Adipocyte (in vitro differentiated cells): ENCODE results near the gene ZSCAN22.
"Not testable (repeated sequence)": the region's sequence is repeated elsewhere in the genome, so short reads cannot be mapped to it uniquely, and the experiment has no call there.

Experiments
- DNase-seq: peaks from one replicate; pipeline ENCODE4 v3.0.0-alpha.2; 2015; ENCODE audit warnings: low read depth
- H3K27me3 ChIP-seq: replicated peaks from 2 replicates; pipeline ENCODE4 v1.7.0; 2013; ENCODE audit warnings: mild to moderate bottlenecking, low read length, moderate library complexity; ENCODE audit not compliant: control insufficient read depth, insufficient read depth
- H3K36me3 ChIP-seq: 2 replicates; pipeline ENCODE4 v1.7.0; 2013; ENCODE audit warnings: low read length, mild to moderate bottlenecking, moderate library complexity; ENCODE audit not compliant: control insufficient read depth, insufficient read depth, severe bottlenecking
- H3K4me1 ChIP-seq: 2 replicates; pipeline ENCODE4 v1.7.0; 2013; ENCODE audit warnings: mild to moderate bottlenecking, low read length, moderate library complexity; ENCODE audit not compliant: control insufficient read depth, insufficient read depth
- H3K4me3 ChIP-seq: 2 replicates; pipeline ENCODE4 v1.7.0; 2013; ENCODE audit warnings: mild to moderate bottlenecking, low read length, moderate library complexity
- H3K9ac ChIP-seq: 2 replicates; pipeline ENCODE4 v1.7.0; 2013; ENCODE audit warnings: mild to moderate bottlenecking, low read length, moderate library complexity
- H3K9me3 ChIP-seq: 2 replicates; pipeline ENCODE4 v1.7.0; 2013; ENCODE audit warnings: mild to moderate bottlenecking, low read length, moderate library complexity; ENCODE audit not compliant: control insufficient read depth

ZSCAN22 gene

DNA sequence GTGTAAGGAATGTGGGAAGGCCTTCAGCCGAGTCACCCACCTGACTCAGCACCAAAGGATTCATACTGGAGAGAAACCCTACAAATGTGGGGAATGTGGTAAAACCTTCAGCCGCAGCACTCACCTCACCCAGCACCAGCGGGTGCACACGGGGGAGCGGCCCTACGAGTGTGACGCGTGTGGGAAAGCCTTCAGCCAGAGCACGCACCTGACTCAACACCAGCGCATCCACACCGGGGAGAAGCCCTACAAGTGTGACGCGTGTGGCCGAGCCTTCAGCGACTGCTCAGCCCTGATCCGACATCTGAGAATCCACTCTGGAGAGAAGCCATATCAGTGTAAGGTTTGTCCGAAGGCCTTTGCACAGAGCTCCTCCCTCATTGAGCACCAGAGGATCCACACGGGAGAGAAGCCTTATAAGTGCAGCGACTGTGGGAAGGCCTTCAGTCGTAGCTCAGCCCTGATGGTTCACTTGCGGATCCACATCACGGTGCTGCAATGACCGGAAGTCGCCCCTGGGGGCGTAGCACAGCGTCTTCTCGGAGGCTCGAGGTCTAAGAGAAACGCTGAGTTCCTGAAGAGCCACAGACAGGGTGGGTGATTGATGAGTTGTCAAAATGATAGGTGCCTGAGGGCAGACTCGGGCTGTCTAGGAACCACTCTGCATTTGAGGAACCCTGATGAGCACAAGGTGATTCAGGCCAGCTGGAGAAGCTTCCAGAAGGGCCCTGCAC, 12.2 kb downstream of the ZSCAN22 start:
- DNase-seq: no peak
- Histone ChIP-seq H3K9me3 (no peaks in the 10 kb centered on the region), H3K27me3 (no peaks in the 10 kb centered on the region), H3K4me3 (no peak overlapping the region), H3K9ac (no peak overlapping the region), H3K36me3 (peaks cover 27% of the 10 kb centered on the region), H3K4me1 (no peaks in the 10 kb centered on the region)

- no peaks in the 10 kb centered on the region for H3K36me3 ChIP-seq
- H3K4me1 ChIP-seq: peaks cover 17% of the 10 kb centered on the region
- H3K9ac ChIP-seq: no peak overlapping the region
- H3K9me3 ChIP-seq: no peaks in the 10 kb centered on the region
- DNase-seq: peak; percentile 21
- H3K4me3 ChIP-seq: no peak overlapping the region
- H3K27me3 ChIP-seq: no peaks in the 10 kb centered on the region
These were observed 18.8 kb downstream of the ZSCAN22 start for GRCh38 chr19:58345558-58345957.

- H3K9ac ChIP-seq: peak overlapping the region; percentile 87
- H3K36me3 ChIP-seq: no peaks in the 10 kb centered on the region
- peaks cover 17% of the 10 kb centered on the region for H3K4me1 ChIP-seq
- H3K27me3 ChIP-seq: no peaks in the 10 kb centered on the region
- peak overlapping the region; percentile 86 for H3K4me3 ChIP-seq
- no peaks in the 10 kb centered on the region for H3K9me3 ChIP-seq
- DNase-seq: peak; percentile 94
These were observed 20.5 kb downstream of the ZSCAN22 start for GRCh38 chr19:58346961-58347929.

DNA sequence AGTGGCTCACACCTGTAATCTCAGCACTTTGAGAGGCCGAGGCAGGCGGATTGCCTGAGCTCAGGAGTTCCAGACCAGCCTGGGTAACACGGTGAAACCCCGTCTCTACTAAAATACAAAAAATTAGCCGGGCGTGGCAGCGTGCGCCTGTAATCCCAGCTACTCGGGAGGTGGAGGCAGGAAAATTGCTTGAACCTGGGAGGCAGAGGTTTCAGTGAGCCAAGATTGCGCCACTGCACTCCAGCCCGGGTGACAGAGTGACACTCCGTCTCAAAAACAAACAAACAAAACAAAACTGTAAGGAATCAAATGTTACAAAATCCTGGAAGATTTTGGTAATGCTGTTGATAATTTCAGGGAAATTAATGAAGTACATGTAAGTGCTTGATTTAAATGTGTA, 21.3 kb downstream of the ZSCAN22 start:
- H3K27me3 ChIP-seq, H3K9me3 ChIP-seq, H3K36me3 ChIP-seq: not testable (repeated sequence)
- Histone ChIP-seq H3K4me3 (peak overlapping the region; percentile 86), H3K4me1 (peaks cover 17% of the 10 kb centered on the region), H3K9ac (peak overlapping the region; percentile 83)
- peak; percentile 11 for DNase-seq

DNA sequence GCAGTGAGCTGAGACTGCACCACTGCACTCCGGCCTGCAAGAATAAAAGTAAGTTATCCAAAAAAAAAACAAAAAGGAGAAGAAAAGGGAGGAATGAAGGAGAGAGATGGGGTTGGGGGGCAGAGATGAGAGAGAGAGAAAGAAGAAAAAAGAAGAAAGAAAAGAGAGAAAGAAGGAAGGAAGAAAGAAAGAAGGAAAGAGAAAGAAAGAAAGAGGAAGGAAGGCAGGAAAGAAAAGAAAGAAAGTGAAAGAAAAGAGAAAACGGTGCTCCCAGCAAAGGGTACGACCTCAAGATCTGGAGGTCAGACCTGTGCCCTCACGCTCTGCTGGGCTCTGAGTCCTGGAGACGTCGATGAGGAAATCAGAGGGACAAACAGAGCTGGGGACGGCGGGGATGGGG, 22.8 kb downstream of the ZSCAN22 start:
- Histone ChIP-seq H3K27me3 (no peaks in the 10 kb centered on the region), H3K4me3 (peak overlapping the region; percentile 86), H3K4me1 (peaks cover 17% of the 10 kb centered on the region), H3K36me3 (no peaks in the 10 kb centered on the region), H3K9me3 (no peaks in the 10 kb centered on the region), H3K9ac (no peak overlapping the region)
- no peak for DNase-seq

DNA sequence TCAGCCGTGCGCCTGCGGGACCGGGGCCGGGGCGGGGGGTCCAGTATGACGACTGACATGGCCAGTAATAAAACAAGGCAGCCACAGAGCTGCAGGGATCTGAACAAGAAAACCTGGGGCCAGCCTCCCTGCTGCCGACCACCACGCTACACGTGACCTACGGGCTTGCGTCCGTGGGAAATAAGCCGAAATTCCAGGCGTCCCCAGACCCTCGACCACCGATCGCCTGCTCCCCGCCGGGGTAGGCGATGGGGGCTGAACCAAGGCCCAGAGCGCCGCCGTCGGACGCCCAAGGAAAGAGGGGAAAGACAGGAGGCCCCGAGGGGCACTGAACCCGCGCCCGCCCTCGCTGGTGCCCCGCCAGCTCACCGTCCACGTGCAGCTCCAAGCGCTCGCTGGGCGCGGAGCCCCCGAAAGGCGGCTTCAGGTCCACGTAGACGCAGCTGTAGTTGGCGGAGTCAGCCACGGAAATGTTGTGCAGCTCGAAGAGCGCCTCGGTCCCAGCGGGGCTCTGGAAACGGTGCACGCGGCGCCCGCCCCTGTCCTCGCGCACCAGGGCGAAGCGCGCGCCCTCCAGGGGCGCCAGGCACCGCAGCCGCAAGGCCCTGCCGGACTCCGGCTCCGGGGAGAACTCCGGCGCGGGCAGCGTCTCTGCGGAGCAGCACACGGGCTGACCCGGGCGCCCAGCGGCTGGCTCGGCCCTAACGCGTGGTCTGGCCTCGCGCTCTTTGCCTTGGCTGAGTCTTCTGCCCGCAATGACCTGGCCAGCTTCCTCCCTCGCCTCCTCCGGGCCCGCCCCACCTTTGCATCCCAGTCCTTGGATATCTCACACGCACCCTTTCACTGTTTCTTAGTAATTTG, 23.4 kb downstream of the ZSCAN22 start:
- Histone ChIP-seq H3K4me3 (peak overlapping the region; percentile 86), H3K36me3 (no peaks in the 10 kb centered on the region), H3K9ac (peak overlapping the region; percentile 26), H3K4me1 (peaks cover 17% of the 10 kb centered on the region), H3K27me3 (no peaks in the 10 kb centered on the region), H3K9me3 (no peaks in the 10 kb centered on the region)
- DNase-seq: no peak

GRCh38 chr19:58350871-58351557, 24.2 kb downstream of the ZSCAN22 start:
- H3K9ac ChIP-seq: no peak overlapping the region
- H3K36me3 ChIP-seq: no peaks in the 10 kb centered on the region
- H3K4me1 ChIP-seq: peaks cover 17% of the 10 kb centered on the region
- no peaks in the 10 kb centered on the region for H3K9me3 ChIP-seq
- H3K27me3 ChIP-seq: no peaks in the 10 kb centered on the region
- no peak for DNase-seq
- peak overlapping the region; percentile 49 for H3K4me3 ChIP-seq

DNA sequence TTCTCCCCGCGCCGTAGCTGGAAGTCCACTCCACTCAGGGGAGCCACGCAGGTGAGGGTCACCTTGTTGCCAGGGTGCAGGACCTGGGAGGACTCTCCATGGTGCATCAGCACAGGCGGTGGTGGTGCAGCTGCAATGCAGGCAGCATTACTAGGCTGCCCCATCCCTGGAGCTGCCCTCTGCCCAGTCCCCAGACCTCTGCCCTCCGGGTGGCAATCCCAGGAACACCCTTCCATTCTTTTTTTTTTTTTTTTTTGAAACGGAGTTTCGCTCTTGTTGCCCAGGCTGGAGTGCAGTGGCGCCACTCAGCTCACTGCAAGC, 24.7 kb downstream of the ZSCAN22 start:
- H3K9me3 ChIP-seq: no peaks in the 10 kb centered on the region
- DNase-seq: no peak
- peaks cover 22% of the 10 kb centered on the region for H3K4me1 ChIP-seq
- no peaks in the 10 kb centered on the region for H3K36me3 ChIP-seq
- no peaks in the 10 kb centered on the region for H3K27me3 ChIP-seq
- H3K4me3 ChIP-seq: no peak overlapping the region
- no peak overlapping the region for H3K9ac ChIP-seq

GRCh38 chr19:58351990-58352755, 25.4 kb downstream of the ZSCAN22 start:
- Histone ChIP-seq H3K36me3 (no peaks in the 10 kb centered on the region), H3K9me3 (no peaks in the 10 kb centered on the region), H3K9ac (no peak overlapping the region), H3K4me3 (no peak overlapping the region), H3K27me3 (no peaks in the 10 kb centered on the region), H3K4me1 (peaks cover 24% of the 10 kb centered on the region)
- DNase-seq: no peak
